KG1 (cell line): ENCODE measurements around the gene ADGRD1.
"Not testable (repeated sequence)": the region's sequence is repeated elsewhere in the genome, so short reads cannot be mapped to it uniquely, and the experiment has no call there.

ENCODE experiments used
- DNase-seq: peaks from one replicate; lab custom pipeline; 2025; lab: John Stamatoyannopoulos, UW

The ADGRD1 gene

GRCh38 chr12:130953771-130954543 lies at the start of gene ADGRD1:
ADGRD1 (plus strand) TSS chr12:130953907; CDS start chr12:130954466, 559 bp downstream.
- no peak for DNase-seq

GRCh38 chr12:130904064-130904463 lies 49.6 kb upstream of the ADGRD1 start:
- DNase-seq = no peak

- DNase-seq = not testable (repeated sequence)
Measured at GRCh38 chr12:130904936-130905455, 48.7 kb upstream of the ADGRD1 start.

GRCh38 chr12:130909111-130909510 lies 44.6 kb upstream of the ADGRD1 start:
- DNase-seq = no peak

GRCh38 chr12:130911193-130911592 lies 42.5 kb upstream of the ADGRD1 start:
- DNase-seq = no peak

GRCh38 chr12:130911933-130912332 lies 41.8 kb upstream of the ADGRD1 start:
- DNase-seq = no peak

- DNase-seq = peak; percentile 48
Measured at GRCh38 chr12:130916241-130916911, 37.3 kb upstream of the ADGRD1 start.

GRCh38 chr12:130917607-130918006 lies 36.1 kb upstream of the ADGRD1 start:
- DNase-seq = no peak

- no peak for DNase-seq
Measured at GRCh38 chr12:130919086-130919485, 34.6 kb upstream of the ADGRD1 start.

GRCh38 chr12:130920119-130920703 lies 33.5 kb upstream of the ADGRD1 start:
- DNase-seq = no peak

- DNase-seq = no peak
Measured at GRCh38 chr12:130920723-130921381, 32.9 kb upstream of the ADGRD1 start.

- DNase-seq = no peak
Measured at GRCh38 chr12:130922511-130922953, 31.2 kb upstream of the ADGRD1 start.

GRCh38 chr12:130924966-130925665 lies 28.6 kb upstream of the ADGRD1 start:
- no peak for DNase-seq

- no peak for DNase-seq
Measured at GRCh38 chr12:130925666-130926015, 28.1 kb upstream of the ADGRD1 start.

- DNase-seq = no peak
Measured at GRCh38 chr12:130929363-130929762, 24.3 kb upstream of the ADGRD1 start.

GRCh38 chr12:130932061-130932930 lies 21.4 kb upstream of the ADGRD1 start:
- DNase-seq = no peak

- no peak for DNase-seq
Measured at GRCh38 chr12:130933269-130933995, 20.3 kb upstream of the ADGRD1 start.

GRCh38 chr12:130934753-130935152 lies 19.0 kb upstream of the ADGRD1 start:
- no peak for DNase-seq

GRCh38 chr12:130936561-130936960 lies 17.1 kb upstream of the ADGRD1 start:
- DNase-seq = no peak

- no peak for DNase-seq
Measured at GRCh38 chr12:130937063-130937462, 16.6 kb upstream of the ADGRD1 start.
